GM23248 (cell line): Measurements from ENCODE around the gene NBPF9.
"Not testable (repeated sequence)": the region's sequence is repeated elsewhere in the genome, so short reads cannot be mapped to it uniquely, and the experiment has no call there.

Source experiments
- EZH2 ChIP-seq: fragments of 200-600 bp; sonication (generic); IDR thresholded peaks from 2 replicates; pipeline ENCODE4 v1.6.1; 2018; ENCODE audit warnings: antibody characterized with exemption, mild to moderate bottlenecking; ENCODE audit not compliant: insufficient read depth, poor library complexity, severe bottlenecking
- EZH2phosphoT487 ChIP-seq: fragments of 200-600 bp; sonication (generic); IDR thresholded peaks from 2 replicates; pipeline ENCODE4 v1.6.1; 2018; ENCODE audit warnings: antibody characterized with exemption, moderate library complexity, mild to moderate bottlenecking, low read depth; ENCODE audit not compliant: insufficient read depth

- not testable (repeated sequence) for TF ChIP-seq EZH2phosphoT487, EZH2
Observed at GRCh38 chr1:149015522-149015921, 87.8 kb downstream of the NBPF9 start.
